ENCODE measurements around the gene POMGNT1.
A peak's percentile ranks its signal among the peaks of the same experiment; 100 is the strongest.

GRCh38 chr1:46204406-46204742, 6.1 kb upstream of the POMGNT1 start:
- TF ChIP-seq ZNF548 (tag by site-specific recombination; IDR thresholded peaks at IDR 0.05) (no peak), KLF16 (tag by site-specific recombination; IDR thresholded peaks at IDR 0.05) (0 out of 2 replicates have a peak, but pooled peaks have one; percentile 37), ATF2 (tag by site-specific recombination; IDR thresholded peaks at IDR 0.05; ENCODE audit: low read depth) (no peak), ZNF76 (tag by site-specific recombination; IDR thresholded peaks at IDR 0.05; ENCODE audit: borderline replicate concordance, low read depth) (no peak), ZFP3 (tag by site-specific recombination; IDR thresholded peaks at IDR 0.05; ENCODE audit: low read depth) (no peak), ZNF184 (tag by site-specific recombination; IDR thresholded peaks at IDR 0.05) (no peak)
